Mucosa of rectum (tissue), 2 donors: ENCODE data around the gene EPB41L1.

Source experiments
- H3K27ac ChIP-seq, 2 donors: one replicate each; pipeline ENCODE4 v1.7.0; 2013; ENCODE audit warnings: inconsistent platforms in 2 of 2, low read depth in 2 of 2, low read length in 2 of 2
- H3K27me3 ChIP-seq, 2 donors: one replicate each; pipeline ENCODE4 v1.7.0; 2013; ENCODE audit warnings: low read length in 2 of 2; ENCODE audit not compliant: control insufficient read depth in 2 of 2, insufficient read depth in 2 of 2
- H3K36me3 ChIP-seq, 2 donors: one replicate each; pipeline ENCODE4 v1.7.0; 2013; ENCODE audit warnings: low read length in 2 of 2; ENCODE audit not compliant: control insufficient read depth in 2 of 2, insufficient read depth in 2 of 2
- H3K4me1 ChIP-seq, 2 donors: one replicate each; pipeline ENCODE4 v1.7.0; 2013; ENCODE audit warnings: low read length in 2 of 2, mild to moderate bottlenecking in 1 of 2; ENCODE audit not compliant: control insufficient read depth in 2 of 2, insufficient read depth in 2 of 2
- H3K4me3 ChIP-seq, 2 donors: one replicate each; pipeline ENCODE4 v1.7.0; 2013; ENCODE audit warnings: low read length in 2 of 2
- H3K9ac ChIP-seq, 2 donors: one replicate each; pipeline ENCODE4 v1.7.0; 2013; ENCODE audit warnings: low read length in 2 of 2, low read depth in 1 of 2, mild to moderate bottlenecking in 1 of 2
- H3K9me3 ChIP-seq, 2 donors: one replicate each; pipeline ENCODE4 v1.7.0; 2013; ENCODE audit warnings: low read length in 2 of 2; ENCODE audit not compliant: control insufficient read depth in 2 of 2
- donor health status: healthy.
- donor health status: Normal muscosa, but diverticular disease.

The EPB41L1 gene

DNA sequence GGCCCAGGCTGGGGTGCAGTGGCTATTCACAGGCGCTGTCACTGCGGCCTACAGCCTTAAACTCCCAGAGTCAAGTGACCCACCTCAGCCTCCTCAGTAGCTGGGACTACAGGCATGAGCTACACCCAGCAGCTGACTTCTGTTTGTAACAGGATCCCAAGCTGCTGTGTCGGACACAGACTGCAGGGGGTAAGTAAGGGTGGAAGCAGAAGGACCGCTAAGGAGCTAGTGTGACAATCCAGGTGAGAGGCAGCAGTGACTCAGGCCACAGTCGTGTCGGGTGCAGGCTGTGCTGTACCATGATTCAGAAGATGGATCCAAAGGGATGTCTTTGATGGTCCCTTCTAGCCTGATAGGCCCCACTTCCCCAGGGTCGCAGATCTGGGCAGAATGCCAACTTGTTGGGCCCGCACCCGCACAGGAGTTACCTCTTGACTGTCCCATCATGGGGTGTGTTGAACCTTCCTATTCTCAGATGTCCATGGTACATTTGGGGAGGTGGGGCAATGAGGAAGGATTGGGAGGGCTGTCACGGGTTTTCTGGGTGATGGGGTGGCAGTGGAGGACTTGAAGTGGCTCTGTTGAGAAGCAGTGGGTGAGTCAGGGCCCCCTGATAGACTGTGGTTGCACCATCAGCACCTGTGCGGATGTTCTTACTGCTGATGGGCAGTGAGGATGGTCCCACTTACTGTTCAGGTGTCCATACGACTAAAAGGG is 107.0 kb downstream of the EPB41L1 start:
- Histone ChIP-seq H3K4me3 (no peak overlapping the region), H3K36me3 (peaks cover 6 to 10% of the 10 kb centered on the region in 2 donors), H3K27ac (no peak overlapping the region), H3K9me3 (no peaks in the 10 kb centered on the region), H3K27me3 (no peaks in the 10 kb centered on the region), H3K4me1 (no peaks in the 10 kb centered on the region), H3K9ac (no peak overlapping the region)

DNA sequence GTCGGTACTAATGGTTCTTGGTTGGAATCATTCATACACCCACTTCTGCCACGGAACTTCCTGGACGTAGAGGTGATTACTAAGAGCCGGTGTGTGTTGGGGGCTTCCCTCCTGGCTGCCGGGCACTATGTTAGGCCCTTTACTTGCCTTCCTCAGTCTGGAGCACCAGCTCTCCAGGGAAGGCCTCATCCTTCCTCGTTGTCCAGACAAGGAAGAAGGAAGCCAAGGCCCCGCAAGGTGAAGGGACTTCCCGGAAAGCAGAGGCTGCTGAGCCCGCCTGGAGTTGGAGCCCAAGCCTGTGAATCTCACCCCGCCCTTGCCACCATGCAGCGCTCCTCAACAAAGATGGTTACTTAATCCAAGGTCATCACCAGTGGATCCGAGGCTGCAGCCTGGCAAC is 107.9 kb downstream of the EPB41L1 start:
- no peak overlapping the region for H3K27ac ChIP-seq
- no peaks in the 10 kb centered on the region for H3K27me3 ChIP-seq
- no peak overlapping the region for H3K4me3 ChIP-seq
- no peaks in the 10 kb centered on the region for H3K4me1 ChIP-seq
- H3K36me3 ChIP-seq: peaks cover 0 to 3% of the 10 kb centered on the region in 2 donors
- H3K9me3 ChIP-seq: no peaks in the 10 kb centered on the region
- no peak overlapping the region for H3K9ac ChIP-seq

DNA sequence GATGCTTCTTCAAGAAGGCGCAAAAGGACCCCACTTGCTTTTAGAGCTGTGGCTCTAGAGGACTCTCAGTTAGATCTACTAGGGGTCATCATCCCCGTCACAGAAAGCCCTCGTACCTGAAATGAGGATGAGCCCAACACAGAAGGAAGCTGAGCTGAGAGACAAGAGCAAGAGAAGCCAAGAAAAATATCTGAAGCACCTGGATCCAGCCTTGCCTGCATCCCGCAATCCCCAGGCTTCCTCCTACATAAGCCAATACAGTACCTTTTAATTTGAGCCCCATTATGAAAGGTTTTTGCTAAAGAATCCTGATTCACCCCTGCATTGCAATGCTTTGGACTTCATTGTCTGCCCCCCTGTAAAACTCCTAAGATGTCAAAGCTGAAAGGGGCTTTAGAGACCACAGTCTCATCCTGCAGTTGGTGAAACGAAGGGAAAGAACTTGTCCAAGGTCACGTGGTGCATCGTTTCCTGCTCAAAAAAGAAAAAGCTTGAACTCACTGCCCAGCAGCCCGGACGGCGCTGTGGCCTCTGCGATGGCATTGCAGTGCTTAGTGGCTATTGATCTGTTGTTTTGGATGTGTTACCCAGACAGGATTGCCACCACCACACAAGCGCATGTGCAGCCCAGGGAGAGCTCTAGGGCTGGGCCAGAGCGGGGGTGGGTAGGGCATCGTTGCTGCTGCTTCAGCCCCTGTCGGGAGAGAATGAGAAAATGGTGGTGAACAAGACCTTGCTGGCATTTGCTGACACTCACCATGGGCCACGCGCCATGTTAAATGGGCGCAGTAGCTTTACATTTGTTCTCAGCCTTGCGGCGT is 110.1 kb downstream of the EPB41L1 start:
- H3K36me3 ChIP-seq: no peaks in the 10 kb centered on the region
- H3K9ac ChIP-seq: no peak overlapping the region
- H3K4me1 ChIP-seq: no peaks in the 10 kb centered on the region
- H3K9me3 ChIP-seq: no peaks in the 10 kb centered on the region
- H3K4me3 ChIP-seq: no peak overlapping the region
- no peak overlapping the region for H3K27ac ChIP-seq
- no peaks in the 10 kb centered on the region for H3K27me3 ChIP-seq

DNA sequence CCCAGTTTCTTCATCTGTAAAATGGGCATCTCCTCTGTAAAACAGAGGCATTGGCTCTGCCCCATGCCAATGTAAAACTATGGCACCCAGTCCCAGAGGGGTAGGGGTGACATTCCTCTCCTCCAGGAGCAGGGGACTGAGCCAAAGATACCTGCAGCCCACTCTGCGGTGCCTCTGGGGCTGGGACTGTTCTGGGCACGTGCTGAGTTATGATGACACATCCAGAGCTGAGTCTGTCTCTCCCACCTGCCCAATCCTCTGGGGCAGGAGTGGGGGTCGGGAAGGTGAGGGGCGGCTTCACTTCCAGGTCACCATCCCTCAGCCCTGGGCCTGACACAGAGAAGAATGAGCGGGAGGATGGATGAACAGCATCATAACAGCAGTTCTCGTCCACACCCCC is 111.6 kb downstream of the EPB41L1 start:
- Histone ChIP-seq H3K9ac (no peak overlapping the region), H3K4me1 (no peaks in the 10 kb centered on the region), H3K9me3 (no peaks in the 10 kb centered on the region), H3K4me3 (no peak overlapping the region), H3K27me3 (no peaks in the 10 kb centered on the region), H3K36me3 (no peaks in the 10 kb centered on the region), H3K27ac (no peak overlapping the region)

DNA sequence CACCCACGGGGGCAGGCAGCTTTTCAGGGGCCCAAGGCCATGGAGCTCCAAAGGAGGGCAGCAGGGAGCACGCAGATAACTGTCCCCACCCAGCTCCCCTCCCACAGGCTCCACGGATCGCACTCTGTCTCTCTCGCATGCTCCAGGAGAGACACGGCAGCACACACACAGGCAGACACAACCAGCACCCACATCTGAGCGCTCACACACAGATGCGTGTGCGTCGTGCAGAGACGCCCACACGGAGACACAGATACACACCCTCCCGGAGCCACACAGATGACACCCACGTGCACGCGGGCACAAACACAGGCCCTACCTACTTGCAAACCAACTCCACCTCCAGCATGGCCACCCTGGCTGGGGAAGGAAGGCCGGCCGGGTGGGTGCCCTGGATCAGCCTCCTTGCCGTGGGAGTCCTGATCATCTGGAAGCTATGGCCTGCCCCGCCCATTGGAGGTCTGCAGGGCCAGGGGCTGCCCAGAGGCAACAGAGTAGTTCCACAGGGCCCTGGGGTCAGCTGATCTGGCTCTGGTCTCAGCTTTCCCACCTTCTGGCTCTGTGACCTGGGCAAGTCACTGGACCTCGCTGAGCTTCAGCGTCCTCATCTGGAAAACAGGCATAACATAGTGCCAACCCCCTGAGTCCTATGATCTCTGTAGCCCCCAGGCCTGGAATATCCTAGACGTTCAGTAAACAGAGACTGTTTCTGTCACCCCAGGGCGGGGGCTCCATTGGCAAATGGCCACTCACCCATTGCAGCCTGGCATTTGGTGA is 113.3 kb downstream of the EPB41L1 start:
- Histone ChIP-seq H3K9me3 (no peaks in the 10 kb centered on the region), H3K36me3 (no peaks in the 10 kb centered on the region), H3K9ac (no peak overlapping the region), H3K4me3 (no peak overlapping the region), H3K4me1 (no peaks in the 10 kb centered on the region), H3K27ac (no peak overlapping the region), H3K27me3 (no peaks in the 10 kb centered on the region)

DNA sequence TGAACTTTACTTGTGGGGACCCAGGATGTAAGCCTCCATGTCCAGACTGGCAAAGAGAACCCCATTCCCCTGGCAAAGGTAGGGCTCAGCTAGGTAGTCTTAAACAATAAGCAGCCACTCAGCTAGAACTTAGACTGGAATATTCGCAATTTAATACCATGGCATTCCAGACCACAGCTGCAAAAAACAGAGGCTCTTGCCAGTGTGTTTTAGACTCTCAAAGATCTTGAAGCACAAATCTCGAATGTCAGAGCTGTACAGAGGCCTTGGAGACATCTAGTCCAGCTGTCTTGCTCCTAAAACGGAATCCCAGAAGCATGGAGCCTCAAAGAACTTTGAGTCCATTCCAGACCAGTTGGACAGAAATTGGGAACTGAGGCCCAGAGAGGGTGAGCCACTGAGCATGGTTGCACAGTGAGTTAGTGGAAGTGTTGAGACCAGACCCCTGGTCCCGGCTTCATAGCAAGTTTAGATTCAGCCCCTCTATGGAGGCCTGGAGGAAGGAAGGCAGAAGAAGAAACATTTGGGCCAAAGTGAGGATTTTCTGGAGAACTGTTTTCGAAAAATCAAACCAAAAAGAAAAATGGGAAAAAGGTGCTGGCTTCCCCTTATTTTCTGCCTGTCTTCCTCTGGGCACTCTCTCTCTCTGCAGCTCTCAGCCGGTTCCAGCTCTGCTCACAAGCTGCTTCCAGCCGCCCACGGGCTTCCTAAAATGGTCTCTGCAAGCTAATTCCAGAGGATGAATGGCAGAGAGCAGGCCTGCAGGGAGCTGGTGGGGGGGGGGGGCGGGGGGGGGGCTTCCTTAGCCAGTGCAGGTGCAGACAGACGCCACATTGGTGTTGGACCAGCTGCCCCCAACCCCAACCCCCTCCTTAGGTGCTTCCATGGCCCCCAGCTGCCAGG is 114.2 kb downstream of the EPB41L1 start:
- H3K4me1 ChIP-seq: no peaks in the 10 kb centered on the region
- no peaks in the 10 kb centered on the region for H3K27me3 ChIP-seq
- no peak overlapping the region for H3K27ac ChIP-seq
- H3K9ac ChIP-seq: no peak overlapping the region
- no peaks in the 10 kb centered on the region for H3K36me3 ChIP-seq
- H3K4me3 ChIP-seq: no peak overlapping the region
- H3K9me3 ChIP-seq: no peaks in the 10 kb centered on the region

DNA sequence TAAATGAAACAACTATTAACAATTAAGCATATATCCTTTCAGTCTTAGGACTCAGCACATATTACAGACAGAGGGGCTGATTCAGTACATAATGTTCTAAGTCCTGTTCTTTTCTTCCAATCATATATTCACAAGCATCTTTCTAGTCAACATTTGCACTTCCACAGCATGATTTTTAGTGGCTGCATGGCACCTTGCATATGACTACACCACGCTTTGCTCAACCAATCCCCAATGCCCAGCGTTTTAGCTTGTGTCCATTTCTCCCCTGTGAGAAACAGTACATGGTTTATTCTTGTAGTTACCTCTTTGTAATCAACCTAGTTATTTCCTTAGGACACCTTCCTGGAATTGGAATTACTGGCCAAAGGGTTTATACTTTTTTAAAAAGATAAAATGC is 115.0 kb downstream of the EPB41L1 start:
- Histone ChIP-seq H3K9ac (no peak overlapping the region), H3K4me1 (no peaks in the 10 kb centered on the region), H3K27ac (no peak overlapping the region), H3K36me3 (no peaks in the 10 kb centered on the region), H3K27me3 (no peaks in the 10 kb centered on the region), H3K4me3 (no peak overlapping the region), H3K9me3 (no peaks in the 10 kb centered on the region)

DNA sequence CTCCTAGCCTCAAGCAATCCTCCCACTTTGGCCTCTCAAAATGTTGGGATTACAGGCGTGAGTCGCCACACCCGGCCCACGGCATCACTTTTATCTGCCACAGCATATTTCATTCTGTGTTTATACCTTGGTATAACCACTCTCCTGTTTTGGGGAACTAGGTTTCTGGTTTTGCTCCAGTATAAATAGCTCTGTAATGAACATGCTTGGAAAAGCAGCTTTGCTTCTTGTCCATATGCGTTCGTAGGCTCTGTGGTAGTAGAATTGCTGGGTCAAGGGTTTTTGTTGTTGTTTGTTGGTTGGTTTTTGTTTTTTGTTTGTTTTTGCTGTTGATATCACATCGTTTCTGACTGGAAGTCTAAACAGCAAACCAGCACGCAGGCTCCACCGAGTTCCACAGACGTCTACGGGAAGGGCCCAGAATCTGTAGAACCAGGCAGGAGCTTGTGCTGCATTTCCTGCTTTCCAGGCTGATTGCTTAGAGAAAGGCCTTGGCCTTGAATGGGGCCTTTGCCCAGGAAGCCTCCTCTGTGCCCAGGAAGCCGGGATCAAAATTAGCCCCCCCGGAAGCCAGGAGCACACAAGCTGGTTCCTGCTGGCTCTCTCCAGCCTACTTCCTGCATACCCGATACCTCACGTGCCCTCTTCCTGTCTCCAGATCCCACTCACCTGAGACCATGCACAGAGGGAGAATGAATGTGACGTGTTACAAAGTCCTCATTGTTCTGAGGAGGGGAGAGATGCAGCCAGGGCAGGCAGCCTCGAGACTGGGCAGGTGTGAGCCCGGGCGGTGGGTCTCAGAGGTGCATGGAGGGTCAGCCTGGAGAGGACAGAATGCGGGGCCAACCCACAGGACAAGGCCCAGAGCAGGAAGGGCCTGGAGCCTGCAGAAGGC is 116.5 kb downstream of the EPB41L1 start:
- no peak overlapping the region for H3K27ac ChIP-seq
- H3K27me3 ChIP-seq: peaks cover 0 to 4% of the 10 kb centered on the region in 2 donors

More for the DNA sequence above, 116.5 kb downstream of the EPB41L1 start:
- no peaks in the 10 kb centered on the region for H3K36me3 ChIP-seq
- no peaks in the 10 kb centered on the region for H3K4me1 ChIP-seq
- no peak overlapping the region for H3K9ac ChIP-seq
- no peaks in the 10 kb centered on the region for H3K9me3 ChIP-seq
- H3K4me3 ChIP-seq: no peak overlapping the region
